ENCODE data around the gene MCF2. TPM values are rescaled to one million over a fixed set of nuclear protein-coding genes. Genes with fewer than 3 reads are reported as not detected.

The MCF2 gene
- total RNA-seq, 1 donor from 2014 or later: 0.80 TPM

DNA sequence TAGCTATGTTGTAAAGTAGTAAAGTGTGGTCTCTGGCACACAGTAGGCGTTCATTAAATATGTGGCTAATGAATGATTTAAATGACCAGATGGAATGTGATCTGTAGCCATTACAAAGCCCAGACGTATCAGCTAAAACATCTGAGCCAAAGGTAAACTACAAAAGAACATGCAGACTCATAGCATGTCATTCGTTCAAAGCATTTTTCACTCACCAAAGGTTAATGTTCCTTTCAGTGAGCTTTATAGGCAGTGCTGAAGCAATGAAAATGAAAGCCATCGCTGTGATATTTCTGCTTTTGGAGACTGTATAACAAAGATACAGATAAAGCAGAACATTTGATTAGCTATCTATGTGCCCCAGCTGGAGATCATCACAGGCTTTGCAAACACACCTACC is 126.9 kb downstream of the MCF2 start:
- no peak overlapping the region for H3K4me3 Mint-ChIP-seq
- no peaks in the 10 kb centered on the region for H3K27me3 Mint-ChIP-seq (ENCODE audit: insufficient read depth, low read depth)
- H3K4me2 ChIP-seq: no peak overlapping the region
- H3K27ac ChIP-seq: no peak overlapping the region
- no peaks in the 10 kb centered on the region for H4K20me1 ChIP-seq (ENCODE audit: low read depth)
- H3K27me3 ChIP-seq: no peaks in the 10 kb centered on the region
- DNase-seq (ENCODE audit: low spot score): no peak
- no peaks in the 10 kb centered on the region for H3K79me2 ChIP-seq (ENCODE audit: low read depth)
- TF ChIP-seq EZH2phosphoT487 (IDR thresholded peaks at IDR 0.05) (no peak), EZH2 (IDR thresholded peaks at IDR 0.05) (no peak)
- TF ChIP-seq, protein P1, sequence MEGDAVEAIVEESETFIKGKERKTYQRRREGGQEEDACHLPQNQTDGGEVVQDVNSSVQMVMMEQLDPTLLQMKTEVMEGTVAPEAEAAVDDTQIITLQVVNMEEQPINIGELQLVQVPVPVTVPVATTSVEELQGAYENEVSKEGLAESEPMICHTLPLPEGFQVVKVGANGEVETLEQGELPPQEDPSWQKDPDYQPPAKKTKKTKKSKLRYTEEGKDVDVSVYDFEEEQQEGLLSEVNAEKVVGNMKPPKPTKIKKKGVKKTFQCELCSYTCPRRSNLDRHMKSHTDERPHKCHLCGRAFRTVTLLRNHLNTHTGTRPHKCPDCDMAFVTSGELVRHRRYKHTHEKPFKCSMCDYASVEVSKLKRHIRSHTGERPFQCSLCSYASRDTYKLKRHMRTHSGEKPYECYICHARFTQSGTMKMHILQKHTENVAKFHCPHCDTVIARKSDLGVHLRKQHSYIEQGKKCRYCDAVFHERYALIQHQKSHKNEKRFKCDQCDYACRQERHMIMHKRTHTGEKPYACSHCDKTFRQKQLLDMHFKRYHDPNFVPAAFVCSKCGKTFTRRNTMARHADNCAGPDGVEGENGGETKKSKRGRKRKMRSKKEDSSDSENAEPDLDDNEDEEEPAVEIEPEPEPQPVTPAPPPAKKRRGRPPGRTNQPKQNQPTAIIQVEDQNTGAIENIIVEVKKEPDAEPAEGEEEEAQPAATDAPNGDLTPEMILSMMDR (IDR thresholded peaks at IDR 0.05): no peak
- no peak overlapping the region for H3K9ac ChIP-seq
- H3K4me1 Mint-ChIP-seq: no peaks in the 10 kb centered on the region
- H3K9me3 ChIP-seq (ENCODE audit: low read depth): peaks cover 7% of the 10 kb centered on the region
- no peak overlapping the region for H3K4me3 ChIP-seq
- no peaks in the 10 kb centered on the region for H3F3A ChIP-seq (ENCODE audit: low read depth)
- no peaks in the 10 kb centered on the region for H3K36me3 Mint-ChIP-seq
- H3K36me3 ChIP-seq: no peaks in the 10 kb centered on the region
- no peaks in the 10 kb centered on the region for H3K4me1 ChIP-seq
- no peaks in the 10 kb centered on the region for H3K9me3 Mint-ChIP-seq
- H3K27ac Mint-ChIP-seq: no peak overlapping the region
- no peak overlapping the region for H2AFZ ChIP-seq (replicated peaks)

GRCh38 chrX:139566981-139567380 is 141.0 kb downstream of the MCF2 start:
- Histone ChIP-seq H3K4me2 (no peak overlapping the region), H3K4me1 (no peaks in the 10 kb centered on the region), H3K9me3 (ENCODE audit: low read depth) (peaks cover 6% of the 10 kb centered on the region), H3K79me2 (ENCODE audit: low read depth) (no peaks in the 10 kb centered on the region), H2AFZ (replicated peaks) (no peak overlapping the region), H3F3A (ENCODE audit: low read depth) (no peaks in the 10 kb centered on the region), H3K27me3 (no peaks in the 10 kb centered on the region), H3K36me3 (no peaks in the 10 kb centered on the region), H3K27ac (no peak overlapping the region), H3K4me3 (no peak overlapping the region), H4K20me1 (ENCODE audit: low read depth) (no peaks in the 10 kb centered on the region), H3K9ac (no peak overlapping the region)
- H3K9me3 Mint-ChIP-seq: no peaks in the 10 kb centered on the region
- TF ChIP-seq, protein P1 (IDR thresholded peaks at IDR 0.05): no peak
- TF ChIP-seq EZH2phosphoT487 (IDR thresholded peaks at IDR 0.05): no peak
- TF ChIP-seq EZH2 (IDR thresholded peaks at IDR 0.05): no peak
- no peak for DNase-seq (ENCODE audit: low spot score)
- H3K4me3 Mint-ChIP-seq: no peak overlapping the region
- peaks cover 4% of the 10 kb centered on the region for H3K4me1 Mint-ChIP-seq
- H3K27ac Mint-ChIP-seq: no peak overlapping the region
- peaks cover 3% of the 10 kb centered on the region for H3K27me3 Mint-ChIP-seq (ENCODE audit: insufficient read depth, low read depth)
- H3K36me3 Mint-ChIP-seq: no peaks in the 10 kb centered on the region

DNA sequence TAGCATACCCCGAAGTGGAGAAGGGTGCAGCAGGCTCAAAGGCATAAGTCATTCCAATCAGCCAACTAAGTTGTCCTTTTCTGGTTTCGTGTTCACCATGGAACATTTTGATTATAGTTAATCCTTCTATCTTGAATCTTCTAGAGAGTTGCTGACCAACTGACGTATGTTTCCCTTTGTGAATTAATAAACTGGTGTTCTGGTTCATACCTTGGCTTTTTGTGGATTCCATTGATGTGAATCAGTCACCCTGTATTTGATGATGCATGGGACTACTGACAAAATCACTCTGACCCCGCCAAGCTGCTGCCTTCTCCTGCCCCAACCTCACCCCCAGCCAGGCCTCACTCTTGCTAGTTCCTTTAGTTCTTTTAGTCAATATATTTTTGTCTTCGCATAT is 144.7 kb downstream of the MCF2 start:
- no peak overlapping the region for H3K27ac ChIP-seq
- no peaks in the 10 kb centered on the region for H3K27me3 ChIP-seq
- H3K4me3 ChIP-seq: no peak overlapping the region
- Mint-ChIP-seq H3K27me3 (ENCODE audit: insufficient read depth, low read depth) (peaks cover 3% of the 10 kb centered on the region), H3K36me3 (no peaks in the 10 kb centered on the region), H3K4me3 (no peak overlapping the region), H3K27ac (no peak overlapping the region), H3K4me1 (peaks cover 4% of the 10 kb centered on the region), H3K9me3 (no peaks in the 10 kb centered on the region)
- no peaks in the 10 kb centered on the region for H3K36me3 ChIP-seq
- no peaks in the 10 kb centered on the region for H3F3A ChIP-seq (ENCODE audit: low read depth)
- no peaks in the 10 kb centered on the region for H3K9me3 ChIP-seq (ENCODE audit: low read depth)
- no peaks in the 10 kb centered on the region for H3K79me2 ChIP-seq (ENCODE audit: low read depth)
- no peak overlapping the region for H3K4me2 ChIP-seq
- DNase-seq (ENCODE audit: low spot score): no peak
- H3K9ac ChIP-seq: no peak overlapping the region
- no peaks in the 10 kb centered on the region for H3K4me1 ChIP-seq
- no peak overlapping the region for H2AFZ ChIP-seq (replicated peaks)
- no peaks in the 10 kb centered on the region for H4K20me1 ChIP-seq (ENCODE audit: low read depth)
- no peak for TF ChIP-seq EZH2 (IDR thresholded peaks at IDR 0.05)
- TF ChIP-seq, protein P1 (IDR thresholded peaks at IDR 0.05): no peak
- TF ChIP-seq EZH2phosphoT487 (IDR thresholded peaks at IDR 0.05): no peak
